ENCODE results near the gene SORCS2.

SORCS2 gene

GRCh38 chr4:7252510-7253340, 60.4 kb downstream of the SORCS2 start:
- POLR2A ChIA-PET = no interaction called here
- CTCF ChIA-PET = interaction anchor here (0.9 kb wide), 1 partner anchor 10 kb away, joined by 4 read pairs; no protein-coding TSS in a partner anchor
- DNase-seq (ENCODE audit: extremely low spot score) = no peak
- TF ChIP-seq, protein P1, sequence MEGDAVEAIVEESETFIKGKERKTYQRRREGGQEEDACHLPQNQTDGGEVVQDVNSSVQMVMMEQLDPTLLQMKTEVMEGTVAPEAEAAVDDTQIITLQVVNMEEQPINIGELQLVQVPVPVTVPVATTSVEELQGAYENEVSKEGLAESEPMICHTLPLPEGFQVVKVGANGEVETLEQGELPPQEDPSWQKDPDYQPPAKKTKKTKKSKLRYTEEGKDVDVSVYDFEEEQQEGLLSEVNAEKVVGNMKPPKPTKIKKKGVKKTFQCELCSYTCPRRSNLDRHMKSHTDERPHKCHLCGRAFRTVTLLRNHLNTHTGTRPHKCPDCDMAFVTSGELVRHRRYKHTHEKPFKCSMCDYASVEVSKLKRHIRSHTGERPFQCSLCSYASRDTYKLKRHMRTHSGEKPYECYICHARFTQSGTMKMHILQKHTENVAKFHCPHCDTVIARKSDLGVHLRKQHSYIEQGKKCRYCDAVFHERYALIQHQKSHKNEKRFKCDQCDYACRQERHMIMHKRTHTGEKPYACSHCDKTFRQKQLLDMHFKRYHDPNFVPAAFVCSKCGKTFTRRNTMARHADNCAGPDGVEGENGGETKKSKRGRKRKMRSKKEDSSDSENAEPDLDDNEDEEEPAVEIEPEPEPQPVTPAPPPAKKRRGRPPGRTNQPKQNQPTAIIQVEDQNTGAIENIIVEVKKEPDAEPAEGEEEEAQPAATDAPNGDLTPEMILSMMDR (IDR thresholded peaks at IDR 0.05; ENCODE audit: control extremely low read depth, extremely low read depth, low read depth, missing control alignments) = no peak

GRCh38 chr4:7253341-7253700, 61.0 kb downstream of the SORCS2 start:
- TF ChIP-seq, protein P1 (IDR thresholded peaks at IDR 0.05; ENCODE audit: control extremely low read depth, extremely low read depth, low read depth, missing control alignments) = no peak
- ChIA-PET CTCF (interaction anchor here (0.9 kb wide), 1 partner anchor 10 kb away, joined by 4 read pairs; no protein-coding TSS in a partner anchor), POLR2A (no interaction called here)
- DNase-seq (ENCODE audit: extremely low spot score) = no peak

DNA sequence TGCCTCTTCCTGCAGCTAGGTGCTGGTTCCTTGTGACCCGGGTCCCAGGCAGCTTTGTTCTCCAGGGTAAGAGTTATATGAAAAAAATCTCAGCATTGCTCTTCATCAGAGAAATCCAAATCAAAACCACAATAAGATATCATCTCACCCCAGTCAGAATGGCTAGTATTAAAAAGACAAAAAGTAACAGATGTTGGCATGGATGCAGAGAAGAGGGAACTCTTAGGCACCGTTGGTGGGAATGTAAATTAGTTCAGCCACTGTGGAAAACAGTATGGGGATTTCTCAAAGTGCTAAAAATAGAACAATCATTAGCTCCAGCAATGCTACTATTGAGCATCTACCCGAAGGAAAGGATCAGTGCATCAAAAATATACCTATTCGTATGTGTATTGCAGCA, 61.5 kb downstream of the SORCS2 start:
- CTCF ChIA-PET = no interaction called here
- POLR2A ChIA-PET = no interaction called here
- TF ChIP-seq, protein P1 (IDR thresholded peaks at IDR 0.05; ENCODE audit: control extremely low read depth, extremely low read depth, low read depth, missing control alignments) = no peak
- no peak for DNase-seq (ENCODE audit: extremely low spot score)

DNA sequence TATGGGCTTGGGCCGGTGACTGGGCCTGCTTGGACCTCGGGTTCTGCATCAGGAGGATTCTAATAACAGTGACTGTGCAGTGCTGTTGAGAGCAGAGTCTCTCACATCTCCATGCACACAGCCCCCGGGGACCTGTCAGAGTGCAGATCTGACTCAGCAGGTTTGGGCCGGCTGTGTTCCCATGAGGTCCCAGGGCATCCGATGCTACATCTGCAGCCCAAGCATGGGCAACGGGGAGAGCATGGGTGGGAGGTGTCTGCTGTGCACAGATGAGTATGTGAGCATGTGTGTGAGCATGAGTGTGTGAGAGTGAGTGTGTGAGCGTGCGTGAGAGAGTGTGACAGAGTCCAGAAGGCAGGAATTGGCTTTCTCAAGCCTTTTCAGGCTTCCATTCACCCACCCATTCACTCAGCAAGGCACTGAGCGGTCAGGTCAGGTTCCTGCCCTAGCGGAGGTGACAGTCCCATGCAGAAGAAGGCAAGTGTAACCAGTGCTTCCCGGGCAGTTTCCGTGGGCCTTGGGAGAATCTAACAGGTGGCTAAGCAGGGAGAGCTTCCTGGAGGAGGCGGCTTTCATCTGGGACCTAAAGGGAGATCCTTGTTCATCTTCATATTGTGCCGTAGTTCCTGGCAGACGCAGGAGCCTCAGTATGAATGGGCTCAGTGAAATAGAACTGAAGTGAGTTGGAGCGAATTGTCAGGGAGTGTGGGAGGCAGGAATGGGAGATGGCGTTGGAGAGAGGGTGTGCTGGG, 62.6 kb downstream of the SORCS2 start:
- peak; percentile 60 for DNase-seq (ENCODE audit: extremely low spot score)
- ChIA-PET POLR2A (no interaction called here), CTCF (no interaction called here)
- TF ChIP-seq, protein P1 (IDR thresholded peaks at IDR 0.05; ENCODE audit: control extremely low read depth, extremely low read depth, low read depth, missing control alignments) = no peak

DNA sequence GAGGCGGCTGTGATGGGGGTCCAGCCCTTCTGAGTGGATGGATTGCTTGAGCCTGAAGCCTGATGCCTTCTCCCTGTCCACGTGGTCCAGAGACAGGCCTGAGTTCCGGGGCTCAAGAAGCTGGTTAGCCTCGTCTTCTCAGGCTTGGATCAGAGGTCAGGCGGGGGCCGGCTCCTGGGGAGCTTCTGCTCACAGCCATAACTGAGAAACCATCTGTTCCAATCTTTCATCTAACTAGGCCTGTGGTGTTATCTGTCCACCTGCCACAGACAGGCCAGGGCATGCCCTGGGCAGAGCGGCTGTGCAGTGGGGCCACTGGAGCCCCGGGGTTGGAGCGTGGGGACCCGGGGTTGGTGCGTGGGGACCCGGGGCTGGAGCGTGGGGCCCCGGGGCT, 63.1 kb downstream of the SORCS2 start:
- POLR2A ChIA-PET = no interaction called here
- no peak for DNase-seq (ENCODE audit: extremely low spot score)
- TF ChIP-seq, protein P1 (IDR thresholded peaks at IDR 0.05; ENCODE audit: control extremely low read depth, extremely low read depth, low read depth, missing control alignments) = no peak
- CTCF ChIA-PET = interaction anchor here (1.5 kb wide), 1 partner anchor 15 kb away, joined by 3 read pairs; no protein-coding TSS in a partner anchor

- TF ChIP-seq, protein P1 (IDR thresholded peaks at IDR 0.05; ENCODE audit: control extremely low read depth, extremely low read depth, low read depth, missing control alignments) = no peak
- DNase-seq (ENCODE audit: extremely low spot score) = no peak
- ChIA-PET CTCF (interaction anchor here (1.5 kb wide), 1 partner anchor 16 kb away, joined by 3 read pairs; no protein-coding TSS in a partner anchor), POLR2A (no interaction called here)
These were observed 63.7 kb downstream of the SORCS2 start for GRCh38 chr4:7255996-7256395.

Data from GM10248 (cell line).